OCI-LY7 (cell line): ENCODE data around the gene LMBRD2. TPM values are rescaled to one million over a fixed set of nuclear protein-coding genes. Genes with fewer than 3 reads are reported as not detected.

Experiments
- BruUV-seq: library from RNA; stranded (reverse); fragments of 400-500 nt; replicated peaks from 2 replicates; lab custom pipeline; 2021; lab: Mats Ljungman, UMichigan
- CTCF ChIA-PET: fragments of 300-600 bp; sonication (Branson Sonifier 250); formaldehyde crosslinking; loops from one replicate; lab custom pipeline; 2022; ENCODE audit warnings: antibody characterized with exemption; ENCODE audit not compliant: unreplicated experiment; lab: Charles Lee
- POLR2A ChIA-PET: fragments of 300-600 bp; sonication (Branson Sonifier 250); formaldehyde crosslinking; loops from one replicate; lab custom pipeline; 2022; ENCODE audit warnings: antibody characterized with exemption; lab: Charles Lee
- DNase-seq: peaks from one replicate; pipeline ENCODE4 v3.0.0-alpha.2; 2015; ENCODE audit warnings: low spot score
- H2AFZ ChIP-seq: fragments of 200-600 bp; sonication (generic), shearing (Covaris generic); 2 replicates; pipeline ENCODE4 v1.6.1; 2014; ENCODE audit warnings: mild to moderate bottlenecking, antibody characterized with exemption, low read length, moderate library complexity
- H3K27ac ChIP-seq: fragments of 200-600 bp; sonication (generic); 2 replicates; pipeline ENCODE4 v1.5.1; 2014; ENCODE audit warnings: mixed run types, low read depth, mild to moderate bottlenecking, moderate library complexity, low read length, inconsistent platforms; ENCODE audit not compliant: poor library complexity, severe bottlenecking
- H3K36me3 ChIP-seq: fragments of 200-600 bp; sonication (generic); 2 replicates; pipeline ENCODE4 v1.6.1; 2014; ENCODE audit warnings: mild to moderate bottlenecking, antibody characterized with exemption, low read length, moderate library complexity, mixed read lengths; ENCODE audit not compliant: insufficient read depth
- H3K4me1 ChIP-seq: fragments of 200-600 bp; sonication (generic); 2 replicates; pipeline ENCODE4 v1.5.1; 2014; ENCODE audit warnings: mild to moderate bottlenecking, low read length; ENCODE audit not compliant: insufficient read depth, poor library complexity, severe bottlenecking
- H3K4me2 ChIP-seq: fragments of 200-600 bp; sonication (generic); 2 replicates; pipeline ENCODE4 v1.6.1; 2014; ENCODE audit warnings: mild to moderate bottlenecking, low read length
- H3K4me3 ChIP-seq: fragments of 200-600 bp; sonication (generic); 2 replicates; pipeline ENCODE4 v1.5.1; 2014; ENCODE audit warnings: mild to moderate bottlenecking, low read depth, low read length; ENCODE audit not compliant: poor library complexity, severe bottlenecking
- H3K79me2 ChIP-seq: fragments of 200-600 bp; sonication (generic); 2 replicates; pipeline ENCODE4 v1.6.1; 2016; ENCODE audit warnings: low read depth, mild to moderate bottlenecking, low read length, moderate library complexity, mixed read lengths; ENCODE audit not compliant: insufficient read depth
- H3K9me2 ChIP-seq: fragments of 200-600 bp; sonication (generic); 2 replicates; pipeline ENCODE4 v1.6.1; 2016; ENCODE audit warnings: mild to moderate bottlenecking, low read length, mixed read lengths; ENCODE audit not compliant: insufficient read depth
- H3K9me3 ChIP-seq: fragments of 200-600 bp; sonication (generic); 2 replicates; pipeline ENCODE4 v1.6.1; 2014; ENCODE audit warnings: mild to moderate bottlenecking, mixed run types, low read length, mixed read lengths
- H4K20me1 ChIP-seq: fragments of 200-600 bp; sonication (generic); 2 replicates; pipeline ENCODE4 v1.6.1; 2014; ENCODE audit warnings: mild to moderate bottlenecking, antibody characterized with exemption, low read length, moderate library complexity, mixed read lengths; ENCODE audit not compliant: insufficient read depth
- CTCF ChIP-seq: fragments of 200-600 bp; sonication (generic); conservative IDR thresholded peaks from 2 replicates; pipeline ENCODE4 v1.5.1; 2014; ENCODE audit warnings: mild to moderate bottlenecking, antibody characterized with exemption, low read length, moderate library complexity, mixed read lengths
- EZH2phosphoT487 ChIP-seq: fragments of 200-600 bp; sonication (generic); IDR thresholded peaks from 2 replicates; pipeline ENCODE4 v1.6.1; 2018; ENCODE audit warnings: low read depth, borderline replicate concordance, mild to moderate bottlenecking, mixed run types, antibody characterized with exemption, low read length, moderate library complexity, mixed read lengths
- intact Hi-C: fragments of 100-400 bp; cut with micrococcal nuclease; formaldehyde crosslinking; loops from one replicate; pipeline ENCODE4 v1.10.0; 2022; ENCODE audit not compliant: unreplicated experiment
- total RNA-seq, 2 experiments: library from RNA; depleted of rRNA in 1 of 2; stranded (reverse); fragments of >200 nt in 1 of 2; shearing (Covaris generic) in 1 of 2; gene quantifications; 2 replicates each; pipeline ENCODE4 v1.2.3, GENCODE V29; 2014 to 2022

The LMBRD2 gene
- total RNA-seq, 2 experiments from 2014 or later = 9.1 to 18.3 TPM

GRCh38 chr5:36161361-36161760 is 9.7 kb upstream of the LMBRD2 start:
- BruUV-seq = no TSS peak
- CTCF ChIA-PET = no interaction called here

GRCh38 chr5:36160617-36161016 is 8.9 kb upstream of the LMBRD2 start:
- H3K4me2 ChIP-seq = no peak overlapping the region
- peaks cover 100% of the 10 kb centered on the region for H3K36me3 ChIP-seq
- H2AFZ ChIP-seq = no peak overlapping the region
- BruUV-seq = no TSS peak
- ChIA-PET CTCF (interaction anchor here (1.2 kb wide), 1 partner anchor 17 kb away, joined by 3 read pairs; no protein-coding TSS in a partner anchor), POLR2A (interaction anchor here (0.6 to 1.3 kb wide), 3 partner anchors 9 to 71 kb away, joined by 3 to 4 read pairs (median 4); partner anchors contain the start of gene LMBRD2)
- no peaks in the 10 kb centered on the region for H3K9me2 ChIP-seq
- DNase-seq = no peak
- H3K79me2 ChIP-seq = peaks cover 30% of the 10 kb centered on the region; the same call in 1 of the 2 replicates
- no peaks in the 10 kb centered on the region for H3K9me3 ChIP-seq
- TF ChIP-seq EZH2phosphoT487 (no peak), CTCF (no peak)
- no peaks in the 10 kb centered on the region for H3K4me1 ChIP-seq
- intact Hi-C loops = no loop called here
- no peaks in the 10 kb centered on the region for H4K20me1 ChIP-seq
- no peak overlapping the region for H3K27ac ChIP-seq
- no peak overlapping the region for H3K4me3 ChIP-seq

More at GRCh38 chr5:36161361-36161760, 9.7 kb upstream of the LMBRD2 start:
- intact Hi-C loops = no loop called here
- H3K4me2 ChIP-seq = no peak overlapping the region
- no peak overlapping the region for H3K27ac ChIP-seq
- H3K36me3 ChIP-seq = peaks cover 100% of the 10 kb centered on the region
- H2AFZ ChIP-seq = no peak overlapping the region
- TF ChIP-seq CTCF (no peak), EZH2phosphoT487 (no peak)
- DNase-seq = no peak
- no peaks in the 10 kb centered on the region for H3K9me3 ChIP-seq
- POLR2A ChIA-PET = interaction anchor here (0.6 to 1.6 kb wide), 6 partner anchors 9 to 230 kb away, joined by 3 to 5 read pairs (median 4); partner anchors contain the start of gene LMBRD2
- no peaks in the 10 kb centered on the region for H3K9me2 ChIP-seq
- H3K79me2 ChIP-seq = peaks cover 22% of the 10 kb centered on the region; the same call in 1 of the 2 replicates
- no peaks in the 10 kb centered on the region for H4K20me1 ChIP-seq
- H3K4me1 ChIP-seq = no peaks in the 10 kb centered on the region
- no peak overlapping the region for H3K4me3 ChIP-seq

- H3K9me3 ChIP-seq = no peaks in the 10 kb centered on the region
- peaks cover 100% of the 10 kb centered on the region for H3K36me3 ChIP-seq
- H3K4me2 ChIP-seq = no peak overlapping the region
- H3K4me1 ChIP-seq = peaks cover 11% of the 10 kb centered on the region
- H4K20me1 ChIP-seq = no peaks in the 10 kb centered on the region
- no peak for DNase-seq
- no TSS peak for BruUV-seq
- no peak for TF ChIP-seq CTCF
- TF ChIP-seq EZH2phosphoT487 = no peak
- H3K9me2 ChIP-seq = no peaks in the 10 kb centered on the region
- no peak overlapping the region for H3K27ac ChIP-seq
- H3K4me3 ChIP-seq = no peak overlapping the region
- peaks cover 54% of the 10 kb centered on the region for H3K79me2 ChIP-seq
- CTCF ChIA-PET = no interaction called here
- POLR2A ChIA-PET = interaction anchor here (1.1 kb wide), 1 partner anchor 11 kb away, joined by 3 read pairs; no protein-coding TSS in a partner anchor
- no peak overlapping the region for H2AFZ ChIP-seq
- intact Hi-C loops = no loop called here
Observed at GRCh38 chr5:36158144-36158543, 6.5 kb upstream of the LMBRD2 start.
